ENCODE data around the gene ADAMTS17.

Gene ADAMTS17

DNA sequence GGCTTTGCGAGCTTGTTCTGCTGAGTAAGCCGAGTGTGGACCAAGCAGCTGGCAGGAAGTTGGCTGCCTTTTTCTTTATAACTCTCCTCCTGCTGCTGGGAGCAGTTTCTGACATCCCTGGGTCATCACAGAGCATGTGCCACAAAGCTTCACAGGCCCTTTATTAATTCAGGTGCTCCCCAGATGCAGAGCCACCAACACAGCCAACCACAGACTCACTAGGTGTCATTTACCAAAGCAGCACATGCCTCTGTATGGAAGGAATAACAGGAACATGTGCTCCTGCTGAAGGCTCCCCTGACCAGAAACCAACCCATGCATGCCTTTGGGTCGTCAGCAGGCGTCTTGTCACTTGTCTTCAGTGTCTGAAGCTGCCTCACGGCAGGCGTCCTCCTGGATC lies 152.5 kb downstream of the ADAMTS17 start:
- no peak overlapping the region for H3K9ac ChIP-seq
- no peak overlapping the region for H3K27ac ChIP-seq
- no peak overlapping the region for H3K4me3 ChIP-seq (ENCODE audit: low read depth, low read length)

DNA sequence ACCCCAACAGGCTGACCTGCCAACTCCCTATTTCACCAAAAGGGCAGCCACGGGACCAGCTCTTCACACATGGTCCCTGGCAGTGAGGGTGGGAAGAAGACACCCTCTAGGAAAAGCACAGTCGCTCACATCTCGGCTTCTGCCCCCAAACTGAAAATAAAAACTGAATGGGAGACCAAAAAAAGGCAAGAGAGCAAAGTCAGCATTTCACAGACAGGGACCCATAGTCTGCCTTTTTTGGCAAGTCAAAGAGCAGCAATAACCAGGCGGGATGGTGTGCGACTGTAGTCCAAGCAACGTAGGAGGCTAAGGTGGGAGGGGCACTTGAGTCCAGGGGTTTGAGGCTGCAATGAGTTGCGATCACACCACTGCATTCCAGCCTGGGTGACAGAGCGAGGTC lies 154.1 kb downstream of the ADAMTS17 start:
- Histone ChIP-seq H3K27ac (no peak overlapping the region), H3K36me3 (ENCODE audit: control insufficient read depth, insufficient read depth, low read length) (no peaks in the 10 kb centered on the region), H2AFZ (no peak overlapping the region), H3K4me3 (ENCODE audit: low read depth, low read length) (no peak overlapping the region), H3K4me2 (ENCODE audit: low read length) (no peak overlapping the region), H3K4me1 (no peaks in the 10 kb centered on the region), H3K9ac (no peak overlapping the region), H3K79me2 (no peaks in the 10 kb centered on the region), H3K9me3 (ENCODE audit: control insufficient read depth, low read length) (no peaks in the 10 kb centered on the region), H3K27me3 (ENCODE audit: control insufficient read depth, insufficient read depth, low read length) (no peaks in the 10 kb centered on the region)
- TF ChIP-seq, protein P1, sequence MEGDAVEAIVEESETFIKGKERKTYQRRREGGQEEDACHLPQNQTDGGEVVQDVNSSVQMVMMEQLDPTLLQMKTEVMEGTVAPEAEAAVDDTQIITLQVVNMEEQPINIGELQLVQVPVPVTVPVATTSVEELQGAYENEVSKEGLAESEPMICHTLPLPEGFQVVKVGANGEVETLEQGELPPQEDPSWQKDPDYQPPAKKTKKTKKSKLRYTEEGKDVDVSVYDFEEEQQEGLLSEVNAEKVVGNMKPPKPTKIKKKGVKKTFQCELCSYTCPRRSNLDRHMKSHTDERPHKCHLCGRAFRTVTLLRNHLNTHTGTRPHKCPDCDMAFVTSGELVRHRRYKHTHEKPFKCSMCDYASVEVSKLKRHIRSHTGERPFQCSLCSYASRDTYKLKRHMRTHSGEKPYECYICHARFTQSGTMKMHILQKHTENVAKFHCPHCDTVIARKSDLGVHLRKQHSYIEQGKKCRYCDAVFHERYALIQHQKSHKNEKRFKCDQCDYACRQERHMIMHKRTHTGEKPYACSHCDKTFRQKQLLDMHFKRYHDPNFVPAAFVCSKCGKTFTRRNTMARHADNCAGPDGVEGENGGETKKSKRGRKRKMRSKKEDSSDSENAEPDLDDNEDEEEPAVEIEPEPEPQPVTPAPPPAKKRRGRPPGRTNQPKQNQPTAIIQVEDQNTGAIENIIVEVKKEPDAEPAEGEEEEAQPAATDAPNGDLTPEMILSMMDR (IDR thresholded peaks at IDR 0.05): no peak

More for the DNA sequence above, 152.5 kb downstream of the ADAMTS17 start:
- no peaks in the 10 kb centered on the region for H3K27me3 ChIP-seq (ENCODE audit: control insufficient read depth, insufficient read depth, low read length)
- no peaks in the 10 kb centered on the region for H3K79me2 ChIP-seq
- no peaks in the 10 kb centered on the region for H3K36me3 ChIP-seq (ENCODE audit: control insufficient read depth, insufficient read depth, low read length)
- H2AFZ ChIP-seq: no peak overlapping the region
- TF ChIP-seq, protein P1 (IDR thresholded peaks at IDR 0.05): no peak
- H3K4me2 ChIP-seq (ENCODE audit: low read length): no peak overlapping the region
- H3K4me1 ChIP-seq: no peaks in the 10 kb centered on the region
- H3K9me3 ChIP-seq (ENCODE audit: control insufficient read depth, low read length): no peaks in the 10 kb centered on the region

DNA sequence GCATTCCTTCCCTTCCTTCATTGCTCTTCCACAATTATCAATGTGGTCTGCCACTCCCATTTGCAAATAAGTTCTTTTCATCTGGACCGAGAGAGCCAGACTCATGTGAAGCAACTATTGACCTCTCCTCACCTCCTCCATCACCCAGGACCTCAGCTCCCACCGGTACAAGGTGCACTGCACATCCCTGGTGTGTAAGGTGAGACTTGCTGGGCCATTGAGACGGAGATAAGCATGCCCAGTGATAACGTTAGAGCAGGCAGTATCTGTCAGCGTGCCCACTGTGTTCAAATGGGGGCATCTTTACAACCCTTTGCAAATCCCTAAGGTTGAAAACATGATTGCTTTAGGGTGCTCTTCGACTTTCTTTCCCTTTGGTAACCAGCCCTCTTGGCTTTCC lies 154.8 kb downstream of the ADAMTS17 start:
- Histone ChIP-seq H3K4me1 (no peaks in the 10 kb centered on the region), H3K9ac (no peak overlapping the region), H2AFZ (no peak overlapping the region), H3K4me2 (ENCODE audit: low read length) (no peak overlapping the region), H3K4me3 (ENCODE audit: low read depth, low read length) (no peak overlapping the region), H3K27ac (no peak overlapping the region), H3K79me2 (no peaks in the 10 kb centered on the region), H3K27me3 (ENCODE audit: control insufficient read depth, insufficient read depth, low read length) (no peaks in the 10 kb centered on the region), H3K9me3 (ENCODE audit: control insufficient read depth, low read length) (no peaks in the 10 kb centered on the region), H3K36me3 (ENCODE audit: control insufficient read depth, insufficient read depth, low read length) (no peaks in the 10 kb centered on the region)
- TF ChIP-seq, protein P1 (IDR thresholded peaks at IDR 0.05): no peak

DNA sequence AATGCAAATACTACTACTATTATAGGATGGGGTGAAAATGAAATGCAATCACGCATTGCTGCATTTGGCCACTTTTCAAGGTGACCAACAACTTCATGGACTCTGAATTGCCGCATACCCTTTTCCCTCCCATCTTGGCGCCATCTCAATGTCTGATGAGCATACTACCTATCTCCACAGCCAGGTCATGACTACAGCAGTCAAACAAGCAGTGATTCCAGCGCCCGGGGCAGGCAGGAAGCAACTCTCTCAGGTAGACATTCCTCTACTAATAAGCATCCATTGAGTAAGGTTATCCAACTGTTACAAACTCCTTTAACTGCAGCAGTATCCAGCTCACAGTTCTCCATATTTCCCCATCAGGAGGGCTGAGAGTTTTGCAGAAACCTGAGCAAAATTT lies 155.4 kb downstream of the ADAMTS17 start:
- H3K4me3 ChIP-seq (ENCODE audit: low read depth, low read length): no peak overlapping the region
- no peaks in the 10 kb centered on the region for H3K9me3 ChIP-seq (ENCODE audit: control insufficient read depth, low read length)
- TF ChIP-seq, protein P1 (IDR thresholded peaks at IDR 0.05): no peak
- H3K4me1 ChIP-seq: no peaks in the 10 kb centered on the region
- H3K36me3 ChIP-seq (ENCODE audit: control insufficient read depth, insufficient read depth, low read length): no peaks in the 10 kb centered on the region
- no peaks in the 10 kb centered on the region for H3K79me2 ChIP-seq
- no peaks in the 10 kb centered on the region for H3K27me3 ChIP-seq (ENCODE audit: control insufficient read depth, insufficient read depth, low read length)
- no peak overlapping the region for H3K27ac ChIP-seq
- H3K4me2 ChIP-seq (ENCODE audit: low read length): no peak overlapping the region
- H2AFZ ChIP-seq: no peak overlapping the region
- no peak overlapping the region for H3K9ac ChIP-seq

DNA sequence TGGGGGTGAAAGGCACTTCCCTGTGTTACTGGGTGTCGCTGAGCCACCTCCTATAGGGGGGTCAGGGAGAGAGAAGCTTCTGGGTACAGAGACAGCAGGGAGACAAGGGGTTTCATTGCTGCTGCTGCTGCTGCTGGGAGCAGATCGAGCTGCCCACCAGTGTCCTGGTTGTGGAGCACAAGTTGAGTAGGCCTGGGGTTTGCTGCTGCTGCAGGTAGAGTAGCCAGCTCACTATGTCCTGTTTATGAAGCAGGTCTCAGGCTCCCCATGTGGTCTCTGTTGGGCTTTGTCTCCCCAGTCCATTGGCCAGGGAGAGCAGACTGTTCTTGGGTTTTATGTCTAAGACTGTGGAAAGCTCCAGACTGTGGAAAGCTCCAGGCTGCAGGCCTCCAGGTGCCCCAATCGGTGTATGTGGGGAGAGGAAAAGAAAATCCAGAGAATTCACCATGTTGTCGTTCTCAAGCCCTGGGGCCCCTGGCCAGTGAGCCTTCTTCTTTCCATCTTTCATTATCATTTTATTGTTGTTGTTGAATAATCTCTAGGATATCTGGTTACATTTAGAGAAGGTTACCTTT lies 157.8 kb downstream of the ADAMTS17 start:
- TF ChIP-seq, protein P1 (IDR thresholded peaks at IDR 0.05): no peak

More for the DNA sequence above, 157.8 kb downstream of the ADAMTS17 start:
- H3K27me3 ChIP-seq (ENCODE audit: control insufficient read depth, insufficient read depth, low read length): no peaks in the 10 kb centered on the region
- H3K79me2 ChIP-seq: no peaks in the 10 kb centered on the region
- no peak overlapping the region for H3K27ac ChIP-seq
- H3K36me3 ChIP-seq (ENCODE audit: control insufficient read depth, insufficient read depth, low read length): no peaks in the 10 kb centered on the region
- H3K9ac ChIP-seq: no peak overlapping the region
- no peak overlapping the region for H3K4me2 ChIP-seq (ENCODE audit: low read length)
- no peak overlapping the region for H3K4me3 ChIP-seq (ENCODE audit: low read depth, low read length)
- H3K4me1 ChIP-seq: no peaks in the 10 kb centered on the region
- no peak overlapping the region for H2AFZ ChIP-seq
- no peaks in the 10 kb centered on the region for H3K9me3 ChIP-seq (ENCODE audit: control insufficient read depth, low read length)
